Dedifferentiated amniotic fluid mesenchymal stem cell (primary cell): ENCODE data around the gene R3HDM2.
A peak's percentile ranks its signal among the peaks of the same experiment; 100 is the strongest.

Experiments used
- DNase-seq: peaks from one replicate; pipeline ENCODE4 v3.0.0-alpha.2; 2016; ENCODE audit errors: extremely low spot score

Gene R3HDM2

GRCh38 chr12:57230381-57231155 is 200.3 kb downstream of the R3HDM2 start:
- DNase-seq = no peak

GRCh38 chr12:57229634-57230380 is 201.0 kb downstream of the R3HDM2 start, which contains the start of gene SHMT2:
TSS of gene SHMT2 (plus strand) at chr12:57229711. CDS start at chr12:57229779, 68 bp downstream.
- DNase-seq = peak; percentile 94

- DNase-seq = no peak
These were observed 201.7 kb downstream of the R3HDM2 start for GRCh38 chr12:57229046-57229633.

GRCh38 chr12:57227315-57228115 is 203.3 kb downstream of the R3HDM2 start:
- DNase-seq = no peak

GRCh38 chr12:57226588-57227314 is 204.1 kb downstream of the R3HDM2 start:
- DNase-seq = no peak

GRCh38 chr12:57225680-57226210 is 205.1 kb downstream of the R3HDM2 start:
- no peak for DNase-seq

- DNase-seq = no peak
These were observed 205.7 kb downstream of the R3HDM2 start for GRCh38 chr12:57224973-57225679.

GRCh38 chr12:57224278-57224972 is 206.4 kb downstream of the R3HDM2 start:
- no peak for DNase-seq

- DNase-seq = no peak
These were observed 207.4 kb downstream of the R3HDM2 start for GRCh38 chr12:57223191-57224165.

GRCh38 chr12:57222286-57223190 is 208.3 kb downstream of the R3HDM2 start:
- no peak for DNase-seq

- no peak for DNase-seq
These were observed 209.5 kb downstream of the R3HDM2 start for GRCh38 chr12:57221169-57221917.

GRCh38 chr12:57220770-57221168 is 210.1 kb downstream of the R3HDM2 start:
- DNase-seq = no peak

GRCh38 chr12:57219993-57220754 is 210.7 kb downstream of the R3HDM2 start:
- no peak for DNase-seq

GRCh38 chr12:57219205-57219992 is 211.4 kb downstream of the R3HDM2 start:
- DNase-seq = no peak
